GM10266 (cell line): Measurements from ENCODE around the gene CCNG2.

ENCODE experiments used
- DNase-seq: peaks from one replicate; pipeline ENCODE4 v3.0.0; 2012; ENCODE audit errors: extremely low spot score
- TF ChIP-seq, protein P1 (sequence below): IDR thresholded peaks from 2 replicates; pipeline ENCODE4 v1.5.1; 2012; ENCODE audit warnings: mild to moderate bottlenecking, low read depth; ENCODE audit not compliant: control insufficient read depth, insufficient read depth; ENCODE audit errors: missing control alignments

The CCNG2 gene

DNA sequence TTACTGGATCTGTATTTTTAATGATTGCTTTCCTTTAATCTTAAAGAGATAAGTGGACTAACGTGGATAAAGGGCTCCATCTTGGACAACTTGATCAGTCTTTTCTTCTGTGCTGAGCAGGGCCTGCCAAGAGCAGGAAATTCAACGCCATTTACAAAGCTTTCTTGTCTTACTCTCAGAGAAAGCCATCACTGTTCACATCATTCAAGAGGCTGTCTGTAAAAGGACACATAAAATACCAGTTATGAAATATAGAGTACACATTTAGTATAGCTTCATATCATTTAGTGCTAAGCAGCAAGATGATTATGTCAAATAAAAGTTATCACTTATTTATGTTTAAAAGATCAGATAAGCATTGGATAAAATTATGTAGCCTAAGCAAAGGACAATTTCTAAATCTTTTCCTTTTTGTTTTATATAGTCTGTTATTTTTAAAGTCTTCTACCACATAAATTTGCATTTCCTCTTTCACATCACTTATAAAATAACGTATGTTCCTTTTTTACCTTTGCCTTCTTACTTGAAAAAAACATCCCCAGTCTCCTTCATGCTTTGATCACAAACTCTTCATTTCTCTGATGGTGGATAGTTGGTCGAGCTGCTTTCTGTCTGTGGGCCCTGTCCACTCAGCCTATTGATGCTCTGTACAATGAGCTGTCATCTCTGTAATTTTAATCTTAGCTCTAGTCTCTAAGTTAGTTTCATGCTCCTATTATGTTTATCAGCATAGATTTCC, 2.1 kb upstream of the CCNG2 start:
- TF ChIP-seq, protein P1, sequence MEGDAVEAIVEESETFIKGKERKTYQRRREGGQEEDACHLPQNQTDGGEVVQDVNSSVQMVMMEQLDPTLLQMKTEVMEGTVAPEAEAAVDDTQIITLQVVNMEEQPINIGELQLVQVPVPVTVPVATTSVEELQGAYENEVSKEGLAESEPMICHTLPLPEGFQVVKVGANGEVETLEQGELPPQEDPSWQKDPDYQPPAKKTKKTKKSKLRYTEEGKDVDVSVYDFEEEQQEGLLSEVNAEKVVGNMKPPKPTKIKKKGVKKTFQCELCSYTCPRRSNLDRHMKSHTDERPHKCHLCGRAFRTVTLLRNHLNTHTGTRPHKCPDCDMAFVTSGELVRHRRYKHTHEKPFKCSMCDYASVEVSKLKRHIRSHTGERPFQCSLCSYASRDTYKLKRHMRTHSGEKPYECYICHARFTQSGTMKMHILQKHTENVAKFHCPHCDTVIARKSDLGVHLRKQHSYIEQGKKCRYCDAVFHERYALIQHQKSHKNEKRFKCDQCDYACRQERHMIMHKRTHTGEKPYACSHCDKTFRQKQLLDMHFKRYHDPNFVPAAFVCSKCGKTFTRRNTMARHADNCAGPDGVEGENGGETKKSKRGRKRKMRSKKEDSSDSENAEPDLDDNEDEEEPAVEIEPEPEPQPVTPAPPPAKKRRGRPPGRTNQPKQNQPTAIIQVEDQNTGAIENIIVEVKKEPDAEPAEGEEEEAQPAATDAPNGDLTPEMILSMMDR, result no peak
- DNase-seq, result no peak

DNA sequence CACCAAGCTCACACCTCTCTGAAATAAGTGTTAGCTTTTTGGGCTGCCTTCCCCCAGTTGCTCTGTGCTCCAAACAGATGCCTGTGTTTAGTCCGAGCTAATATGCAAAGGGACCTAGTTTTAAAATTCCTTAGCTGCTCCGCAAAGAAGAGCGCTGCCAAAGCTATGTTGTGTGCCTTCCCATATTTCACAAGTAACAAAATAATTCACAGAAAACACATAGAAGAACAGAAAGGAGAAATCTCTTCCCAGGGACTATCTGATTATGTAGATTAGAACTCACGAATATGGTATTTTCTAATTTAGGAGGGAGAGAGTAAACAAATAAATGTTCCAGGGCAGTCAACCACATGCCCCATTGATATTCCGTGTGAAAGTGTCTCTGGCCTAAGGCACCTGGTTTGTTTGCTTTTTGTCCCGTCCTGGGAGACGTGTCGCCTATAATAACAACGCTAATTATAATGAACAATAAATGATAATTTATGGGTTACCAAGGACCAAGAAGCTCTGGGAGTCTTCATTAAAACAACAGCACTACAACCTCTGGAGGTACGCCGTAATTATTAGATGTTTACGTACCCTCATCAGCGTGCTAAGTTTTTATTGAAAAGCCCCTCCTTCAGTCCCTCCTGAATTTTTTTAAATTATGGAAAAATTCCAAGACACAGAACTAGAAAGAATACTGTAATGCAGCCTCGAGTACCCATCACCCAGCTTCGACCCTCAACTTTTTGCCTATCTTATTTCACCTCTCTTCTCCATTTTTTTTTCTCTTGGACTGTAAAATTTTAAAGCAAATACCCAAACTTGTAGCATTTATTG, 1.2 kb upstream of the CCNG2 start:
- no peak for DNase-seq
- TF ChIP-seq, protein P1, result no peak

DNA sequence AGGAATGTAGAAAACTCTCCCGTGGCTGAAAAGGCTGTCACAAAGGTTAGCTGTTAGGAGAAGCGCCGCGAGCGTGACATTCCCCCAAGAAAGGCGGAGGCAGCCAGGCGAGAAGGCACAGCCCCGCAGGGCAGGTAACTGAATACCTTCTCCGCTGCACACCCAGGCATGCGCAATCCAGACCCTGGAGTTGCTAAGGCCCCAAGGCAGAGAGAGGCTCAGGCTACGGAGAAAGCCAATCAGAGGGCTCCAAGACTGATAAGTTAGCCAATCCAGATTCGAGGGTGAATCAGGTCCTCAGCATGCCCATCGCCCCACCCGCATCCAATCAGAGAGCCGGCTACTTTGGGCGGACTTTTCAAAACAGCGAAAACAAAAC, 485 bp upstream of the CCNG2 start:
- DNase-seq, result peak; percentile 98
- TF ChIP-seq, protein P1, result no peak

DNA sequence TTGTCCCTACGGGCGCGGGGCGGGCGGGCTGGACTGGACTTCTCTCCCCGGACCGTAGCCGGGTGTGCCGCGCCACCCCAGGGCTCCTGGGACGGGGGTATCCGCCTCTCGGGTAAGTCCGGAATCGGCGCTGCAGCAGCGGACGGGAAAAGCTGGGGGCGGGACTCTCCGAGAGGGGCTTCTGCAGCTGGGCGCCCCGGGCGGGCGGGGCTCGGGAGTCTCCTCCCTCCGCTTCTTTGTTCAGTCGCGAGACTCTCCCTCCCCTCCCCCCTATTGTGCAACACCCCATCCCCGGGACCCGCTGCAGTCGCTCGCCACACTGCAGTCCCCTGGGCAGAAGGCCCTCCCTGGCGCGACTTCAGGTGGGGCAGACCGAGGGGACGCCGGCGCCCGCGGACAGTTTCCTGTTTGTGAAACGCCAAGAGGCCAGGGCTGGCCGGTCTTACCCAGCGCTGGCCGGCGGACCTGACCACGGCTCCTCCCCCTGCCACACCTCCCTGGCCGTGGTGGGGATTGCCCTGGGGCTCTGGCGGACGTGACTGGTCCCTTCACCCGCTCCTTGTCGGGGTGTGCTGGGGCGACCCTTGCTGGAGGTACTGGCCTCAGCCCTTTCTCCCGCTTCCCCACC, 966 bp downstream of the CCNG2 start:
- TF ChIP-seq, protein P1, result peak; percentile 34
- DNase-seq, result peak; percentile 90

DNA sequence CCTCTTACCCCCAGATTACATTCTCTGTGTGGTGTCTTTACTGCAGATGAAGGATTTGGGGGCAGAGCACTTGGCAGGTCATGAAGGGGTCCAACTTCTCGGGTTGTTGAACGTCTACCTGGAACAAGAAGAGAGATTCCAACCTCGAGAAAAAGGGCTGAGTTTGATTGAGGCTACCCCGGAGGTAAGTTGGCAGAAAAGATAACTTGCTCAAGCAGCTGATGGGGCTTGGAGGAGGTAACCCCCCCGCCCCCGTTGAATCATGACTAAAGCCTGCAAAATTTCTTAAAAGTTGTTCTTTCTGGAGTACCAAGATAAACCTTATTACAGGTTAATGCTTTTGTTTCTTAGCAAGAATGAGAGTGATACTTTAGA, 1.5 kb downstream of the CCNG2 start:
- TF ChIP-seq, protein P1, result no peak
- DNase-seq, result no peak

DNA sequence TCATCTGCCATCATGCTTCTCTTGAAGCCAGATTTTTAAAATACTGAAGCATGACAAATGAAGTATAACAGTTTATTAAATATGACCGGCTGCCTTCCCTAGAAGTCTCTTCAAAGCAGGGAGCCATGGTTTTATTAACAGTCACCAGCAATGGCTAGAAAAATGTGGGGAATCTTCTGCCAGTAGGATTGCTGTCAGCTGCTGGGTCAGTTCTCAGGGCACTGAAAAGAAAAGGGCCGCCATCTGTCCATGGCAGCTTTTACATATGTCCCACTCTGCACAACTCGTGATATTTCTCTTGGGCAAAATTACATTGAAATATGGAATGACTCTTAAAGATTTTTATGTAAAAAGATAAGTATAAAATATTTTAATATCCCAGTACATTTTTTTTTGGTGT, 2.8 kb downstream of the CCNG2 start:
- no peak for DNase-seq
- TF ChIP-seq, protein P1, result no peak

DNA sequence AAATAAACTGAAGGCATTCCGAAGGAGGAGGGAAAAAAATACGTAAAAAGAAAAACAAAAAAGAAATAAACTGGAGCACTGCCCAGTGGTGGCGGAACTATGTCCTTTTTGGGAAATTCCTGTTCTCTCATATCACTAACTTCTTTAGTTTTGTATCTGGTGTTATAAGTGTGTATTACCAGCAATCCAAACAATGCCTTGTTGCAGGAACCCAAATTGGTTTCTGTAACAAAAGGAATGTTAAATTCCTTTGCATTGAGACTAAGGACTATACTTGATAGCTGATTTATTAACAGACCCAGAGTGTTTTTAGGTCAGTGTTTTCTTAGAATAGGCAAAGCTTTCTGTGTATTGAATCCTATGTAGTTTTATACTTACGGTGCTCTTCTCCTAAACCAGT, 6.6 kb downstream of the CCNG2 start:
- no peak for DNase-seq

More for the DNA sequence above, 6.6 kb downstream of the CCNG2 start:
- TF ChIP-seq, protein P1, result no peak
